Keratinocyte (primary cell): ENCODE data around the gene RNF103. TPM values are rescaled to one million over a fixed set of nuclear protein-coding genes. Genes with fewer than 3 reads are reported as not detected.

Experiments
- DNase-seq: peaks from one replicate; pipeline ENCODE4 v3.0.0-alpha.2; 2011; ENCODE audit warnings: low read depth, missing footprints, low spot score
- FAIRE-seq: peaks from 2 replicates; lab custom pipeline; 2011; peaks lifted over from hg19 to GRCh38; lab: Jason Lieb, UNC
- H2AFZ ChIP-seq: 2 replicates; pipeline ENCODE4 v1.6.0; 2012; ENCODE audit warnings: low read length, control low read depth, inconsistent platforms; ENCODE audit not compliant: control insufficient read depth
- H3K27ac ChIP-seq: 2 replicates; pipeline ENCODE4 v1.5.1; 2011; ENCODE audit warnings: low read length; ENCODE audit not compliant: control insufficient read depth, insufficient read depth
- H3K27me3 ChIP-seq: 3 replicates; pipeline ENCODE4 v1.6.0; 2011; ENCODE audit warnings: low read length; ENCODE audit not compliant: control insufficient read depth, insufficient read depth; ENCODE audit errors: extremely low read depth
- H3K36me3 ChIP-seq, 2 experiments: 2 replicates in 1 of 2; 3 replicates in 1 of 2; pipeline ENCODE4 v1.5.1; 2011; ENCODE audit warnings: low read length in 2 of 2, mild to moderate bottlenecking in 1 of 2; ENCODE audit not compliant: control insufficient read depth in 2 of 2, insufficient read depth in 2 of 2; ENCODE audit errors: extremely low read depth in 1 of 2
- H3K4me1 ChIP-seq: 3 replicates; pipeline ENCODE4 v1.5.1; 2011; ENCODE audit warnings: low read length; ENCODE audit not compliant: control insufficient read depth, insufficient read depth; ENCODE audit errors: extremely low read depth
- H3K4me2 ChIP-seq: 3 replicates; pipeline ENCODE4 v1.6.0; 2011; ENCODE audit warnings: low read depth, low read length; ENCODE audit not compliant: control insufficient read depth, insufficient read depth; ENCODE audit errors: extremely low read depth
- H3K4me3 ChIP-seq, 3 experiments: fragments of 200-600 bp in 1 of 3; sonication (generic) in 1 of 3; 2 replicates in 2 of 3; 3 replicates in 1 of 3; pipeline ENCODE4 v1.5.1; 2011 to 2016; ENCODE audit warnings: low read length in 3 of 3, mild to moderate bottlenecking in 3 of 3, control low read depth in 2 of 3, inconsistent platforms in 1 of 3, low read depth in 1 of 3, mixed read lengths in 1 of 3, mixed run types in 1 of 3, moderate library complexity in 1 of 3; ENCODE audit not compliant: control insufficient read depth in 2 of 3, insufficient read depth in 2 of 3; ENCODE audit errors: extremely low read depth in 1 of 3
- H3K79me2 ChIP-seq: 2 replicates; pipeline ENCODE4 v1.6.0; 2012; ENCODE audit warnings: low read length; ENCODE audit not compliant: control insufficient read depth, insufficient read depth
- H3K9ac ChIP-seq: 3 replicates; pipeline ENCODE4 v1.6.0; 2011; ENCODE audit warnings: low read length; ENCODE audit not compliant: control insufficient read depth, insufficient read depth; ENCODE audit errors: extremely low read depth
- H3K9me1 ChIP-seq: 3 replicates; pipeline ENCODE4 v1.6.0; 2011; ENCODE audit warnings: low read length; ENCODE audit not compliant: control insufficient read depth, insufficient read depth; ENCODE audit errors: extremely low read depth
- H3K9me3 ChIP-seq: 2 replicates; pipeline ENCODE4 v1.5.1; 2012; ENCODE audit warnings: low read depth, low read length; ENCODE audit not compliant: control insufficient read depth
- H4K20me1 ChIP-seq: 3 replicates; pipeline ENCODE4 v1.6.0; 2011; ENCODE audit warnings: low read length; ENCODE audit not compliant: control insufficient read depth, insufficient read depth; ENCODE audit errors: extremely low read depth
- CTCF ChIP-seq, 3 experiments: IDR thresholded peaks in 1 of 3; conservative IDR thresholded peaks in 1 of 3; optimal IDR thresholded peaks in 1 of 3; 2 replicates in 2 of 3; 3 replicates in 1 of 3; pipeline versions ENCODE3 to v1.5.1; 2011; ENCODE audit warnings: low read length in 3 of 3, mild to moderate bottlenecking in 3 of 3, moderate library complexity in 2 of 3, control low read depth in 1 of 3, inconsistent platforms in 1 of 3; ENCODE audit not compliant: insufficient read depth in 2 of 3; ENCODE audit errors: extremely low read depth in 1 of 3
- EZH2 ChIP-seq: IDR thresholded peaks from one replicate; pipeline ENCODE4 v1.6.1; 2012; ENCODE audit warnings: inconsistent platforms, mild to moderate bottlenecking, low read length, moderate library complexity
- dilution Hi-C: fragments of 300-500 bp; cut with MboI; formaldehyde crosslinking; loops from one replicate; pipeline ENCODE4 v1.7.0; 2020; ENCODE audit warnings: low sequenced_read_pairs; ENCODE audit not compliant: extremely low pct_ligation_motif_present
- polyA plus RNA-seq, 5 experiments: library from polyadenylated mRNA; depleted of rRNA in 3 of 5; stranded (reverse) in 3 of 5; stranded (forward) in 1 of 5; unstranded in 1 of 5; fragments of >200 nt; gene quantifications; 1 replicate in 1 of 5; 2 replicates in 3 of 5; 3 replicates in 1 of 5; pipeline versions ENCODE4 v1.2.1 to v1.2.3, GENCODE V29; 2011 to 2012; ENCODE audit warnings: missing spikeins in 2 of 5, low read depth in 1 of 5, low replicate concordance in 1 of 5

The RNF103 gene
- polyA plus RNA-seq, 1 donor (not counting 4 experiments of a cell fraction or from before 2014, with no cell fraction given): 15.7 TPM

- H3K4me1 ChIP-seq: peaks cover 2% of the 10 kb centered on the region
- no peak overlapping the region for H3K4me3 ChIP-seq
- no peaks in the 10 kb centered on the region for H3K36me3 ChIP-seq
- no peak overlapping the region for H3K27ac ChIP-seq
- no peaks in the 10 kb centered on the region for H3K79me2 ChIP-seq
- H3K9me1 ChIP-seq: no peaks in the 10 kb centered on the region
- H3K9me3 ChIP-seq: no peaks in the 10 kb centered on the region
- no peak overlapping the region for H3K9ac ChIP-seq
- DNase-seq: no peak
- no peak overlapping the region for H2AFZ ChIP-seq
- FAIRE-seq: no peak
- H3K27me3 ChIP-seq: no peaks in the 10 kb centered on the region
- no peaks in the 10 kb centered on the region for H4K20me1 ChIP-seq
- H3K4me2 ChIP-seq: no peak overlapping the region
- TF ChIP-seq EZH2 (no peak), CTCF (optimal IDR thresholded peaks at IDR 0.05 in 1 of 3, IDR thresholded peaks at IDR 0.05 in 1 of 3, conservative IDR thresholded peaks at IDR 0.05 in 1 of 3; ENCODE audit: extremely low read depth in 1 of 3, insufficient read depth in 2 of 3, low read length in 3 of 3) (no peak)
- dilution Hi-C loops: no loop called here
Measured at GRCh38 chr2:86661333-86661732, 37.7 kb upstream of the RNF103 start.

GRCh38 chr2:86650188-86650587, 26.5 kb upstream of the RNF103 start:
- H3K9me1 ChIP-seq: no peaks in the 10 kb centered on the region
- no peak overlapping the region for H2AFZ ChIP-seq
- H3K27me3 ChIP-seq: no peaks in the 10 kb centered on the region
- DNase-seq: no peak
- dilution Hi-C loops: no loop called here
- H3K9ac ChIP-seq: no peak overlapping the region
- no peak for TF ChIP-seq CTCF (optimal IDR thresholded peaks at IDR 0.05 in 1 of 3, IDR thresholded peaks at IDR 0.05 in 1 of 3, conservative IDR thresholded peaks at IDR 0.05 in 1 of 3; ENCODE audit: extremely low read depth in 1 of 3, insufficient read depth in 2 of 3, low read length in 3 of 3)
- TF ChIP-seq EZH2: no peak
- no peaks in the 10 kb centered on the region for H3K36me3 ChIP-seq
- no peaks in the 10 kb centered on the region for H4K20me1 ChIP-seq
- no peak for FAIRE-seq
- H3K79me2 ChIP-seq: no peaks in the 10 kb centered on the region
- no peaks in the 10 kb centered on the region for H3K9me3 ChIP-seq
- H3K4me2 ChIP-seq: no peak overlapping the region
- H3K4me1 ChIP-seq: peaks cover 3% of the 10 kb centered on the region
- H3K27ac ChIP-seq: no peak overlapping the region
- H3K4me3 ChIP-seq: no peak overlapping the region
